Parathyroid adenoma (tissue), 2 donors: ENCODE data around the gene BHMT2.

Experiments used
- H2AFZ ChIP-seq: fragments of 300-600 bp; sonication (generic); one replicate; pipeline ENCODE4 v1.7.0; 2017; ENCODE audit warnings: antibody characterized with exemption, mild to moderate bottlenecking
- H3K27ac ChIP-seq: fragments of 300-600 bp; sonication (generic); one replicate; pipeline ENCODE4 v1.7.0; 2017
- H3K27me3 ChIP-seq: fragments of 300-600 bp; sonication (generic); one replicate; pipeline ENCODE4 v1.7.0; 2017; ENCODE audit warnings: low read length; ENCODE audit not compliant: control insufficient read depth, insufficient read depth
- H3K36me3 ChIP-seq: fragments of 300-600 bp; sonication (generic); one replicate; pipeline ENCODE4 v1.7.0; 2017; ENCODE audit warnings: low read length; ENCODE audit not compliant: control insufficient read depth, insufficient read depth
- H3K4me1 ChIP-seq: fragments of 300-600 bp; sonication (generic); one replicate; pipeline ENCODE4 v1.7.0; 2017; ENCODE audit warnings: control low read depth
- H3K4me2 ChIP-seq: fragments of 300-600 bp; sonication (generic); one replicate; pipeline ENCODE4 v1.7.0; 2017; ENCODE audit warnings: low read length
- H3K4me3 ChIP-seq: fragments of 300-600 bp; sonication (generic); one replicate; pipeline ENCODE4 v1.7.0; 2017; ENCODE audit warnings: low read depth, low read length
- H3K79me2 ChIP-seq: fragments of 300-600 bp; sonication (generic); one replicate; pipeline ENCODE4 v1.7.0; 2017; ENCODE audit warnings: control low read depth
- H3K9ac ChIP-seq: fragments of 300-600 bp; sonication (generic); one replicate; pipeline ENCODE4 v1.7.0; 2017; ENCODE audit warnings: mild to moderate bottlenecking
- H3K9me3 ChIP-seq: fragments of 300-600 bp; sonication (generic); one replicate; pipeline ENCODE4 v1.7.0; 2017; ENCODE audit warnings: low read length; ENCODE audit not compliant: control insufficient read depth
- TF ChIP-seq, protein P1 (sequence below): fragments of 300-600 bp; sonication (generic); IDR thresholded peaks from one replicate; pipeline ENCODE4 v1.7.0; 2017; ENCODE audit warnings: antibody characterized with exemption, mild to moderate bottlenecking
- donor health status: primary hyperparathyroidism.

The BHMT2 gene

DNA sequence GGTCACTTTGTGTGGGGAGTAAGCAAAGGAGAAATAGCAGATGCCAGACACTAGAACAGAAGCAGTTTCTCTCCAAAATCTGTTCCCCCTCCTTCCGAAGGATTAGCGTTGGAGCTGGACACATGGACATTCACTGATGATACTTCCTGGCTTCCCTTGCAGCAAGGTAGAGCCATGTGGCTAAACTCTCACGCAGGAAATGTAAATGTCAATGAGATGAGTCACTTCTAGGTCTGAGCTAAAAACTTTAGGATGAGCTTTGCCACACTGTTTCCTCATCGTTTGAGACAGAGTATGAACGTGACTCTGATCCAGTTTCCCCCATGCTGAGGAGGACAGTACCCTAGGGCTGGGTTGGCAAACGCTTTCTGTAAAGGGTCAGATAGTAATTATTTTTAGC lies 5.1 kb downstream of the BHMT2 start:
- Histone ChIP-seq H3K4me1 (no peaks in the 10 kb centered on the region), H2AFZ (no peak overlapping the region), H3K9ac (no peak overlapping the region), H3K4me2 (no peak overlapping the region), H3K27ac (no peak overlapping the region), H3K9me3 (no peaks in the 10 kb centered on the region), H3K27me3 (no peaks in the 10 kb centered on the region), H3K4me3 (no peak overlapping the region), H3K36me3 (no peaks in the 10 kb centered on the region), H3K79me2 (no peaks in the 10 kb centered on the region)
- TF ChIP-seq, protein P1, sequence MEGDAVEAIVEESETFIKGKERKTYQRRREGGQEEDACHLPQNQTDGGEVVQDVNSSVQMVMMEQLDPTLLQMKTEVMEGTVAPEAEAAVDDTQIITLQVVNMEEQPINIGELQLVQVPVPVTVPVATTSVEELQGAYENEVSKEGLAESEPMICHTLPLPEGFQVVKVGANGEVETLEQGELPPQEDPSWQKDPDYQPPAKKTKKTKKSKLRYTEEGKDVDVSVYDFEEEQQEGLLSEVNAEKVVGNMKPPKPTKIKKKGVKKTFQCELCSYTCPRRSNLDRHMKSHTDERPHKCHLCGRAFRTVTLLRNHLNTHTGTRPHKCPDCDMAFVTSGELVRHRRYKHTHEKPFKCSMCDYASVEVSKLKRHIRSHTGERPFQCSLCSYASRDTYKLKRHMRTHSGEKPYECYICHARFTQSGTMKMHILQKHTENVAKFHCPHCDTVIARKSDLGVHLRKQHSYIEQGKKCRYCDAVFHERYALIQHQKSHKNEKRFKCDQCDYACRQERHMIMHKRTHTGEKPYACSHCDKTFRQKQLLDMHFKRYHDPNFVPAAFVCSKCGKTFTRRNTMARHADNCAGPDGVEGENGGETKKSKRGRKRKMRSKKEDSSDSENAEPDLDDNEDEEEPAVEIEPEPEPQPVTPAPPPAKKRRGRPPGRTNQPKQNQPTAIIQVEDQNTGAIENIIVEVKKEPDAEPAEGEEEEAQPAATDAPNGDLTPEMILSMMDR, result no peak

GRCh38 chr5:79075646-79076426 lies 6.3 kb downstream of the BHMT2 start:
- TF ChIP-seq, protein P1, result no peak

GRCh38 chr5:79076819-79077218 lies 7.3 kb downstream of the BHMT2 start:
- H3K36me3 ChIP-seq, result no peaks in the 10 kb centered on the region
- H3K79me2 ChIP-seq, result no peaks in the 10 kb centered on the region
- no peak overlapping the region for H3K9ac ChIP-seq
- TF ChIP-seq, protein P1, result no peak
- H3K27me3 ChIP-seq, result no peaks in the 10 kb centered on the region
- H3K4me3 ChIP-seq, result no peak overlapping the region
- H3K4me2 ChIP-seq, result no peak overlapping the region
- no peak overlapping the region for H2AFZ ChIP-seq
- H3K4me1 ChIP-seq, result no peaks in the 10 kb centered on the region
- no peaks in the 10 kb centered on the region for H3K9me3 ChIP-seq
- H3K27ac ChIP-seq, result no peak overlapping the region

More at GRCh38 chr5:79075646-79076426, 6.3 kb downstream of the BHMT2 start:
- Histone ChIP-seq H3K9ac (no peak overlapping the region), H3K36me3 (no peaks in the 10 kb centered on the region), H3K4me2 (no peak overlapping the region), H3K9me3 (no peaks in the 10 kb centered on the region), H3K4me3 (no peak overlapping the region), H3K27me3 (no peaks in the 10 kb centered on the region), H3K79me2 (no peaks in the 10 kb centered on the region), H3K4me1 (no peaks in the 10 kb centered on the region), H3K27ac (no peak overlapping the region), H2AFZ (no peak overlapping the region)

GRCh38 chr5:79077680-79078365 lies 8.3 kb downstream of the BHMT2 start:
- Histone ChIP-seq H3K4me2 (no peak overlapping the region), H3K36me3 (no peaks in the 10 kb centered on the region), H3K4me3 (no peak overlapping the region), H2AFZ (no peak overlapping the region), H3K79me2 (no peaks in the 10 kb centered on the region), H3K27ac (no peak overlapping the region), H3K9me3 (no peaks in the 10 kb centered on the region), H3K9ac (no peak overlapping the region), H3K4me1 (no peaks in the 10 kb centered on the region), H3K27me3 (no peaks in the 10 kb centered on the region)
- TF ChIP-seq, protein P1, result no peak
